Testis (tissue), 5 donors: ENCODE data around the gene FFAR3. TPM values are rescaled to one million over a fixed set of nuclear protein-coding genes. Genes with fewer than 3 reads are reported as not detected.

Experiments
- DNase-seq: peaks from one replicate; pipeline ENCODE4 v3.0.0-alpha.2; 2019
- H3K27ac ChIP-seq, 2 donors: fragments of 200-600 bp; sonication (generic); one replicate each; pipeline ENCODE4 v1.5.1; 2019
- H3K27me3 ChIP-seq: fragments of 200-600 bp; sonication (generic); one replicate; pipeline ENCODE4 v1.5.1; 2019
- H3K36me3 ChIP-seq: fragments of 200-600 bp; sonication (generic); one replicate; pipeline ENCODE4 v1.5.1; 2017; ENCODE audit warnings: low read depth; ENCODE audit errors: missing control alignments
- H3K4me1 ChIP-seq: fragments of 200-600 bp; sonication (generic); one replicate; pipeline ENCODE4 v1.5.1; 2019
- H3K4me3 ChIP-seq, 2 donors: fragments of 200-600 bp; sonication (generic); one replicate each; pipeline ENCODE4 v1.5.1; 2017 to 2019
- H3K9me3 ChIP-seq: fragments of 200-600 bp; sonication (generic); one replicate; pipeline ENCODE4 v1.5.1; 2017
- CTCF ChIP-seq, 3 experiments: fragments of 450-650 bp in 2 of 3; fragments of 200-600 bp in 1 of 3; sonication (generic) in 1 of 3; IDR thresholded peaks; one replicate each; pipeline ENCODE4 v1.5.1; 2016 to 2019; ENCODE audit warnings: antibody characterized with exemption in 3 of 3, mild to moderate bottlenecking in 2 of 3, moderate library complexity in 1 of 3
- POLR2A ChIP-seq: fragments of 450-650 bp; IDR thresholded peaks from one replicate; pipeline ENCODE4 v1.6.1; 2017; ENCODE audit warnings: antibody characterized with exemption, mild to moderate bottlenecking, moderate library complexity
- WGBS, 2 donors: methylation state at CpG; one replicate each; pipeline ENCODE4 v1.1.5; 2018; 5-methylcytosine and 5-hydroxymethylcytosine counted together
- intact Hi-C: fragments of 100-400 bp; cut with DNase I; formaldehyde crosslinking; loops from one replicate; pipeline ENCODE4 v1.15.1; 2023; ENCODE audit warnings: low total_unique reads
- long read RNA-seq, 2 donors: transcript quantifications; one replicate each; lab custom pipeline, GENCODE V29; 2026
- polyA plus RNA-seq: library from polyadenylated mRNA; stranded (reverse); fragments of 350-450 nt; fragmentation: Illumina TruSeq; extraction: RNeasy Lipid Tissue Mini Kit (QIAGEN cat#74804); gene quantifications from one replicate; pipeline ENCODE4 v1.2.3, GENCODE V29; 2014; ENCODE audit warnings: low read depth, low replicate concordance; ENCODE audit not compliant: insufficient read depth
- total RNA-seq, 2 donors: library from RNA; depleted of rRNA; stranded (reverse); fragments of >200 nt; gene quantifications; one replicate each; pipeline ENCODE4 v1.2.3, GENCODE V29; 2016

FFAR3 gene
- total RNA-seq (under 1 TPM; 0.25 to 0.47 TPM), polyA plus RNA-seq (not detected)
- long read RNA-seq, donor 1: 0 reads
- long read RNA-seq, donor 2: 0 reads

DNA sequence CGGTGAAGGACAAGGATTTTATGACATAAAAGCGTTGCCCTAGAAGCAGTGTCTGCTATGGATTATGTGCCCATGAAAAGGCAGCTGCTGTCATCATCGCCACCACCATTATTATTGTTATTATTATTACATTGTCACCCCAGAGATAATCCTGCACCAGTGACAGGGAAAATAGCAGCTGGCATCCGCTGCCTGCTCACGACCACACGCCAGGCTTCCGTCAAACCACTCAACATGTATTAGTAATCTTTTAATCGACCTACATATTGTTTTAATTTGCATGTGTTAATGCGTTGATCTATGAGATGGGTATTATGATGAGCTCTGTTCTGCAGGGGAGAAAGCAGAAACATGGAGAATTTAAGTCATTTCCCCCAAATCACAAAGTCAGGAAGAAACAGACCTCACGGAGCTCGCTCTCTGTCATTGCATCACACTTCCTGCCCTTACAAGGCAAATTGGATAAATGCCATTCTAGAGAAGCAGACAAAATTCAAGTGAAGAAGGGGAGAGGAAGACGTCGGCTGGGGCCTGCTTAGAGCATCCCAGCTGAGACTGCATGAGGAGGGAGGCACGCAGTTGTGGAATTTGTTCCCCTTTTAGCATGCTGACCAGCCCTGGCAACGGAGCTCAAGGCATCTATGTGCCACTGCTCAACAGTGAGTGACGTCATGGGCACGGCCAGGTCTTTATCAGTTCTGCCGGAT is at the start of gene FFAR3:
FFAR3 (plus strand) TSS at position 594 of the 707 bp plus-strand sequence. CDS start 431 bp downstream, outside the sequence.
- H3K4me3 ChIP-seq: no peak within 1 kb of the TSS
- DNase-seq: peak; percentile 34
- WGBS, 2 donors: 68 to 79% methylated on average over 17 to 18 of the region's 18 CpGs
- H3K4me1 ChIP-seq: no peaks in the 10 kb centered on the region
- H3K36me3 ChIP-seq: no peaks in the 10 kb centered on the region
- no peaks in the 10 kb centered on the region for H3K9me3 ChIP-seq
- intact Hi-C loops: loop anchor here (10.0 kb wide), 1 partner anchor 137 kb away; the partner anchor contains the start of gene KRTDAP
- no peaks in the 10 kb centered on the region for H3K27me3 ChIP-seq
- no peak within 1 kb of the TSS for H3K27ac ChIP-seq
- TF ChIP-seq POLR2A (no peak), CTCF (IDR thresholded peaks at IDR 0.05) (no peak)

- intact Hi-C loops: no loop called here
Observed at GRCh38 chr19:35308910-35309309, 49.4 kb upstream of the FFAR3 start.

DNA sequence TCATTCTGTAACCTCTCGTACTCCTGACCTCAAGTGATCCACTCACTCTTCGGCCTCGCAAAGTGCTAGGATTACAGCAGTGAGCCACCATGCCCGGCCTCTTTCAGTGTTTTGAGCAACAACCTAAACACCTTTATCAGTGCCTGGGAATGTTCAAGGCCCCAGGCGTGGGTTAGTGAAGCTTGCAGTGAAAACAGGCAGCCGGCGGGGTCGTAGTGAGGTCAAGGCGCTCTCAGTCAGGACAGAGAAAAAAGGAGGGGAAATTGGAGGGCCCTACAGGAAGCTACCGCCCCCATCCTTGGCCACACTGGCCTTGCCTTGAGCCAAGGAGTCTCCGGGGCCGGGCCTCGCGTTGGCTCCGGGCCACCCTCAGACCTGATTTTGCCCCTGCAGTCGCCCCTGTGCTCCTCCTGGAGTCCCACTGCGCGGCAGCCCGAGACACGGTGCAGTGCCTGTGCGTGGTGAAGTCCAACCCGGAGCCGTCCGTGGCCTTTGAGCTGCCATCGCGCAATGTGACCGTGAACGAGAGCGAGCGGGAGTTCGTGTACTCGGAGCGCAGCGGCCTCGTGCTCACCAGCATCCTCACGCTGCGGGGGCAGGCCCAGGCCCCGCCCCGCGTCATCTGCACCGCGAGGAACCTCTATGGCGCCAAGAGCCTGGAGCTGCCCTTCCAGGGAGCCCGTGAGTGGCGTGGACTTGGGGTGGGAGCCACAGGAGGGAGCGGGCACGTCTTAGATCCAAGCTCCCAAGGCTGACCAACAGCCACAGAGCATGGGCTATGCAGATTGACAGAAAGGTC is 48.6 kb upstream of the FFAR3 start:
- peak overlapping the region; percentile 63 to 80 for H3K27ac ChIP-seq
- H3K4me1 ChIP-seq: peaks cover 43% of the 10 kb centered on the region
- peak; percentile 90 for DNase-seq
- WGBS, 2 donors: 6 to 14% methylated on average over 9 to 47 of the region's 47 CpGs
- TF ChIP-seq POLR2A (no peak), CTCF (IDR thresholded peaks at IDR 0.05) (no peak)
- no peaks in the 10 kb centered on the region for H3K36me3 ChIP-seq
- H3K27me3 ChIP-seq: no peaks in the 10 kb centered on the region
- H3K4me3 ChIP-seq: peak overlapping the region in 1 of 2 donors; percentile 12
- intact Hi-C loops: no loop called here
- no peaks in the 10 kb centered on the region for H3K9me3 ChIP-seq

More at GRCh38 chr19:35308910-35309309, 49.4 kb upstream of the FFAR3 start:
- Histone ChIP-seq H3K4me3 (no peak overlapping the region), H3K9me3 (no peaks in the 10 kb centered on the region), H3K4me1 (peaks cover 43% of the 10 kb centered on the region), H3K36me3 (no peaks in the 10 kb centered on the region), H3K27me3 (no peaks in the 10 kb centered on the region), H3K27ac (peak overlapping the region; percentile 63 to 80)
- no peak for TF ChIP-seq POLR2A
- no peak for TF ChIP-seq CTCF (IDR thresholded peaks at IDR 0.05)
- DNase-seq: no peak
- WGBS, 2 donors: 53 to 58% methylated on average over 7 of the region's 7 CpGs

DNA sequence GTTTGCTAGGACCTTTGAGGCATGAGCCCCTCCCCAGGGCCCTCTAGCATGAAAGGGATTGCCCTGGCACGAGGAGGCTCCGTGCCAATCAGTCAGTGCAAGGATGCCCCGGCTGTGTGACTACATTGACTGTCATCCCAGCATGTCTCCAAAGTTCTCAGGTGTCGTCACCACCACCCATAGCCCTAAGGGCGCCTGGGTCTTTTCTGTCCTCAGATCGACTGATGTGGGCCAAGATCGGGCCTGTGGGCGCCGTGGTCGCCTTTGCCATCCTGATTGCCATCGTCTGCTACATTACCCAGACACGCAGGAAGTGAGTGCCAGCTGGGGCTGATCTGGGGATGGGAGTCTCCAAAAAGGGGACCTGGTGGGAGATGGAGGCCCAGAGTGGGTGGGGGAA is 47.9 kb upstream of the FFAR3 start:
- intact Hi-C loops: no loop called here
- DNase-seq: no peak
- H3K4me3 ChIP-seq: peak overlapping the region in 1 of 2 donors; percentile 12
- H3K36me3 ChIP-seq: no peaks in the 10 kb centered on the region
- H3K27ac ChIP-seq: peak overlapping the region; percentile 63 to 80
- H3K4me1 ChIP-seq: peaks cover 43% of the 10 kb centered on the region
- 80 to 81% methylated on average over 9 to 12 of the region's 12 CpGs for WGBS, 2 donors
- H3K9me3 ChIP-seq: no peaks in the 10 kb centered on the region
- TF ChIP-seq CTCF (IDR thresholded peaks at IDR 0.05) (no peak), POLR2A (no peak)
- H3K27me3 ChIP-seq: no peaks in the 10 kb centered on the region
